Measurements from ENCODE around the gene CFAP97D2. TPM values are rescaled to one million over a fixed set of nuclear protein-coding genes. Genes with fewer than 3 reads are reported as not detected.

Gene CFAP97D2
- polyA plus RNA-seq, 1 donor (not counting 4 experiments of a cell fraction or from before 2014, with no cell fraction given), result not detected

DNA sequence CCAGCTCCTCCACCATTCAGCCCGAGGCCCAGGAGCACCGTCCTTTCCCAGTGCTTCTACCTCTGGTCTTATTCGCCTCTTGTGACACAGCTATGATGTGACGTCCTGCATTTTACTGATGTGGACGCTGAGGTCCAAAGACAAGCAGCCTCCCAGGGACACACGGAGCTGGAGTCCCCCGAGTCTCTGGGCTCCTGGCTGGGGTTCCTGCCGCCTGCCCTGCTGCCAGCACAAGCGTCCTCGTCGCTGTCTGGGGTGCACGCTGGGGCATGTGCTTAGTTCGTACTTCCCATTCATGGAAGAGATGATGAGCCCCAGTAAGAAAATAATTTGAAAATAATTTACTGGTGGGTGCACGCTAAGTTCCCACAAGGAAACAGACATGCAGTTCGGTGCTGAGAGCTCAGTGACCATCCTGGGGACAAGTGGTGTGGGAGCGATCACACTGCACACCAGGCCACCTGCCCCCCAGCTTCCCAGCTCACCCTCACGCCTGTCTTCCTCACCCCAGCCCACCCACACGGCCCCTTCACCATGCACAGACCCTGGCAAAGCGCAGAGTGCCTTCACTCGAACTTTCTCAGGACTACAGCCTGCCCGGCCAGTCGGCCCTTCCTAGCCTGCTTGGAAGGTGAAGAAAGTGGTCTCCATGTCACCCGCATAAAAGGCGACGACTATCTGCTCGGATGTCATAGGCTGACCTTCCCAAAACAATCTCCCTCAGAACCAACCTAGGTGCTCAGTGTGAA lies 14.2 kb upstream of the CFAP97D2 start:
- peaks cover 38% of the 10 kb centered on the region for H3K27me3 ChIP-seq (ENCODE audit: control insufficient read depth, extremely low read depth, insufficient read depth, low read length)
- no peak for DNase-seq (ENCODE audit: low read depth, low spot score)
- H4K20me1 ChIP-seq (ENCODE audit: control insufficient read depth, extremely low read depth, insufficient read depth, low read length), result peaks cover 2% of the 10 kb centered on the region
- H3K9ac ChIP-seq (ENCODE audit: control insufficient read depth, extremely low read depth, insufficient read depth, low read length), result no peak overlapping the region
- no peaks in the 10 kb centered on the region for H3K36me3 ChIP-seq (ENCODE audit: control insufficient read depth in 2 of 2, extremely low read depth in 1 of 2, insufficient read depth in 2 of 2, low read length in 2 of 2)
- H3K4me3 ChIP-seq (ENCODE audit: control insufficient read depth in 2 of 3, extremely low read depth in 1 of 3, insufficient read depth in 2 of 3, low read depth in 1 of 3, low read length in 3 of 3), result no peak overlapping the region
- H3K79me2 ChIP-seq (ENCODE audit: control insufficient read depth, insufficient read depth, low read length), result no peaks in the 10 kb centered on the region
- no peak for TF ChIP-seq EZH2 (IDR thresholded peaks at IDR 0.05; ENCODE audit: low read length)
- TF ChIP-seq, protein P1, sequence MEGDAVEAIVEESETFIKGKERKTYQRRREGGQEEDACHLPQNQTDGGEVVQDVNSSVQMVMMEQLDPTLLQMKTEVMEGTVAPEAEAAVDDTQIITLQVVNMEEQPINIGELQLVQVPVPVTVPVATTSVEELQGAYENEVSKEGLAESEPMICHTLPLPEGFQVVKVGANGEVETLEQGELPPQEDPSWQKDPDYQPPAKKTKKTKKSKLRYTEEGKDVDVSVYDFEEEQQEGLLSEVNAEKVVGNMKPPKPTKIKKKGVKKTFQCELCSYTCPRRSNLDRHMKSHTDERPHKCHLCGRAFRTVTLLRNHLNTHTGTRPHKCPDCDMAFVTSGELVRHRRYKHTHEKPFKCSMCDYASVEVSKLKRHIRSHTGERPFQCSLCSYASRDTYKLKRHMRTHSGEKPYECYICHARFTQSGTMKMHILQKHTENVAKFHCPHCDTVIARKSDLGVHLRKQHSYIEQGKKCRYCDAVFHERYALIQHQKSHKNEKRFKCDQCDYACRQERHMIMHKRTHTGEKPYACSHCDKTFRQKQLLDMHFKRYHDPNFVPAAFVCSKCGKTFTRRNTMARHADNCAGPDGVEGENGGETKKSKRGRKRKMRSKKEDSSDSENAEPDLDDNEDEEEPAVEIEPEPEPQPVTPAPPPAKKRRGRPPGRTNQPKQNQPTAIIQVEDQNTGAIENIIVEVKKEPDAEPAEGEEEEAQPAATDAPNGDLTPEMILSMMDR (optimal IDR thresholded peaks at IDR 0.05 in 1 of 3, IDR thresholded peaks at IDR 0.05 in 1 of 3, conservative IDR thresholded peaks at IDR 0.05 in 1 of 3; ENCODE audit: extremely low read depth in 1 of 3, insufficient read depth in 2 of 3, low read length in 3 of 3), result no peak
- FAIRE-seq, result no peak
- H3K9me3 ChIP-seq (ENCODE audit: control insufficient read depth, low read depth, low read length), result no peaks in the 10 kb centered on the region
- H3K4me1 ChIP-seq (ENCODE audit: control insufficient read depth, extremely low read depth, insufficient read depth, low read length), result no peaks in the 10 kb centered on the region
- no peak overlapping the region for H3K27ac ChIP-seq (ENCODE audit: control insufficient read depth, insufficient read depth, low read length)
- H3K4me2 ChIP-seq (ENCODE audit: control insufficient read depth, extremely low read depth, insufficient read depth, low read depth, low read length), result no peak overlapping the region
- H3K9me1 ChIP-seq (ENCODE audit: control insufficient read depth, extremely low read depth, insufficient read depth, low read length), result no peaks in the 10 kb centered on the region
- dilution Hi-C loops (cut with MboI; ENCODE audit: extremely low pct_ligation_motif_present, low sequenced_read_pairs), result loop anchor here (10.0 kb wide), 1 partner anchor 110 kb away; no protein-coding TSS in a partner anchor
- H2AFZ ChIP-seq (ENCODE audit: control insufficient read depth, low read length), result no peak overlapping the region

DNA sequence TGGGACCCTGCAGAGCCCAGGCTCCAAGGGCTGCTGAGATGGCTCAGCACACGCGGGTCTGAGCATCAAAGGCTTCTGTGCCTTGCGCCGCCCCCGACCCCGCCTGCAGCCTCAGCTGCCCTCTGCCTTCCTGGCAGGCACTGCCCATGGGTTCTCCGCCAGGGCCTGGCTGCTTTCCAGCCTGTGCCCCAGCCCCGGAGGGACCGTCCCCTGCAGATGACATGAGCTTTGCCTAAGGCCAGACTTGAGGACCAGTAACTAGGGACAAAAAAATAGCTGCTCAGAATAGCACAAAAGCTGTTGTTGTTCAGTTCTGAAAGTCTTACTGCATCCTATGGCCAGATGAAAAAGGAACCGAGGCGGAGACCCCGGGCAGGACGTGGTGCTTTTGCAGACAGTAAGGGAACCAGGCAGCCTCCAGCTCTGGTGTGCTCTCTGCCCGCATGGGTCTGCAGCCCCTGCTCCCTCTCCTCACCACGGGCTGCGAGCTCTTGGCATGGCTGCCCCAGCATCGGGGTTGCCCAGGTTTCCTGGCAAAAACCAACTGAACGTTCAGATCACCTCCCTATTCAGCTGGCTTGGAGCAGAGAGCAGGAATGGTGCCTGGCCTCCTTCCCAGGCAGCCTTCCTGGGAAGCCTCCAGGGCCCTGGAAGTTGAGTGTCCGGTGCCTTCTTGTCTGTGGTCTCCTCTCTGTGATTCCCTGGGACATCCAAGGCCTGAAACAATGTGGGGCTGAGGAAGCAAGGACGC lies 12.5 kb upstream of the CFAP97D2 start:
- no peak overlapping the region for H3K4me3 ChIP-seq (ENCODE audit: control insufficient read depth in 2 of 3, extremely low read depth in 1 of 3, insufficient read depth in 2 of 3, low read depth in 1 of 3, low read length in 3 of 3)
- DNase-seq (ENCODE audit: low read depth, low spot score) (no peak), FAIRE-seq (no peak)
- H4K20me1 ChIP-seq (ENCODE audit: control insufficient read depth, extremely low read depth, insufficient read depth, low read length), result peaks cover 2% of the 10 kb centered on the region
- no peak overlapping the region for H2AFZ ChIP-seq (ENCODE audit: control insufficient read depth, low read length)
- no peaks in the 10 kb centered on the region for H3K79me2 ChIP-seq (ENCODE audit: control insufficient read depth, insufficient read depth, low read length)
- H3K9me1 ChIP-seq (ENCODE audit: control insufficient read depth, extremely low read depth, insufficient read depth, low read length), result no peaks in the 10 kb centered on the region
- dilution Hi-C loops (cut with MboI; ENCODE audit: extremely low pct_ligation_motif_present, low sequenced_read_pairs), result loop anchor here (10.0 kb wide), 1 partner anchor 112 kb away; no protein-coding TSS in a partner anchor
- TF ChIP-seq, protein P1 (optimal IDR thresholded peaks at IDR 0.05 in 1 of 3, IDR thresholded peaks at IDR 0.05 in 1 of 3, conservative IDR thresholded peaks at IDR 0.05 in 1 of 3; ENCODE audit: extremely low read depth in 1 of 3, insufficient read depth in 2 of 3, low read length in 3 of 3), result no peak
- peak; percentile 47 for TF ChIP-seq EZH2 (IDR thresholded peaks at IDR 0.05; ENCODE audit: low read length)
- H3K4me1 ChIP-seq (ENCODE audit: control insufficient read depth, extremely low read depth, insufficient read depth, low read length), result no peaks in the 10 kb centered on the region
- H3K9me3 ChIP-seq (ENCODE audit: control insufficient read depth, low read depth, low read length), result no peaks in the 10 kb centered on the region
- no peak overlapping the region for H3K9ac ChIP-seq (ENCODE audit: control insufficient read depth, extremely low read depth, insufficient read depth, low read length)
- no peak overlapping the region for H3K27ac ChIP-seq (ENCODE audit: control insufficient read depth, insufficient read depth, low read length)
- H3K4me2 ChIP-seq (ENCODE audit: control insufficient read depth, extremely low read depth, insufficient read depth, low read depth, low read length), result no peak overlapping the region
- H3K36me3 ChIP-seq (ENCODE audit: control insufficient read depth in 2 of 2, extremely low read depth in 1 of 2, insufficient read depth in 2 of 2, low read length in 2 of 2), result no peaks in the 10 kb centered on the region
- peaks cover 38% of the 10 kb centered on the region for H3K27me3 ChIP-seq (ENCODE audit: control insufficient read depth, extremely low read depth, insufficient read depth, low read length)

All from keratinocyte (primary cell).